HG02759 (cell line): ENCODE data around the gene SEMA4G.

Experiments used
- ATAC-seq: cut with Tn5 transposase; IDR thresholded peaks from one replicate; pipeline ENCODE4 v1.9.1; 2021; ENCODE audit warnings: mild to moderate bottlenecking, moderate library complexity; ENCODE audit not compliant: unreplicated experiment

SEMA4G gene

GRCh38 chr10:100969187-100970075, at the start of gene SEMA4G:
Gene SEMA4G (plus strand): TSS chr10:100969504. CDS start chr10:100972913, 3,409 bp downstream.
- no peak for ATAC-seq

GRCh38 chr10:100923580-100923979, 45.7 kb upstream of the SEMA4G start:
- no peak for ATAC-seq

GRCh38 chr10:100927266-100927665, 42.0 kb upstream of the SEMA4G start:
- no peak for ATAC-seq

DNA sequence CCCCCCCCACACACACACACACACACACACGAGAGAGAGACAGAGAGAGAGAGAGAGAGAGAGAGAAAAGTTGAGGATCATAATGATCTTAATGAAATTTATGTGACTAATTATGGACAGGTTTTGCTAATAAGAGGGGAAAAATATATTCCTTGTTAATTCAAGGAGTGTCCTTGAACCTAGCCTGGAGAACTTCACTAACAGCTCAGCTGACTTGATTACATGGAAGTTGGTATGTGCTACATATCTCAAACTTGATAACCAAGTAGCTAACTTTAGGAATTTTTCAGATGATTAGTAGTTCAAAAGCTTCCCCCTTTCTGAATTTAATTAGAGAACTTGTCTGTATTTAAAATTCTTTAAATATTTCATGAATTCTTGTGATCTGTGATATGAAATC, 41.3 kb upstream of the SEMA4G start:
- ATAC-seq: no peak

DNA sequence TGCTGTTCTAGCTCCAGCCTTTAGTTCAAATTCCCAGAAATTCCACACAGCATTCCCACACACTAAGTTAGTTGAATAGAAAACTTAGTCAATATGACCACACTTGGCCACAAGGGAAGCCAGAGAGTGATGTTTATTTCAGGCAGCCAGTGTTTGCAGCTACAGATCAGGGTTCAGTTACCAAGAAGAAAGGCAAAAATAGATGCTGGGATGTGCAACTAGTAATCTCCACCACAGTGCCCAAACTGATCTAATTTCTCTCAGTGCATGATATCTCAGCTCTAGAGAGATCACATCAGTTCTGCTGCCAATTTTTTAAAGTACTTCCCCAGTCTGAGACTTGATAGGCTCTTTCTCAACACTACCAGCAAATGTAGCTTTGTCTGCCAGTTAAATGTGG, 38.9 kb upstream of the SEMA4G start:
- no peak for ATAC-seq

DNA sequence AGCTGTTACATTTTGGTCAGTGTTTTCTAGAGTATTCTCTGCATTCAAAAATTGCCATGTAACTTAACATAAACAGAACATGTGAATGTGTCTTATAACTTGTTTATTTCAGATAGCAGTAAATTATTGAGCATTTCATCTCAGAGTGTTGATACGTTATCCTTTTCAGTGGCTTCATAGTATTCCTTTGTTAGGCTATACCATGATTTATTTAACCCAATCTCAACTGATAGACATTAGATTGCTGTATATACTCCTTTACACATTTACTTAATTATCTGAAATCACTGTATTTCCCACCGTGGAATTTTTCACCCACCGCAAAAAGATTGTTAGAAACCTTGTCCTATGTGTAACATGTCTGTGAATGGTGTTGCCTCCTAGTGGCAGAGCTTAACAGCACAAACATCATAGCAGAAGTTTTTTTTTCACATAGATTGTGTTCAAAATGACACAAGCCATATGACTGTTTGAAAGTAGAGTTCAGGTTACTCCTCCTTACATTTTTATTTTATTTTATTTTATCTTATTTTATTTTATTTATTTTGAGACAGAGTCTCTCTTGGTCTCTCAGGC, 35.1 kb upstream of the SEMA4G start:
- no peak for ATAC-seq

DNA sequence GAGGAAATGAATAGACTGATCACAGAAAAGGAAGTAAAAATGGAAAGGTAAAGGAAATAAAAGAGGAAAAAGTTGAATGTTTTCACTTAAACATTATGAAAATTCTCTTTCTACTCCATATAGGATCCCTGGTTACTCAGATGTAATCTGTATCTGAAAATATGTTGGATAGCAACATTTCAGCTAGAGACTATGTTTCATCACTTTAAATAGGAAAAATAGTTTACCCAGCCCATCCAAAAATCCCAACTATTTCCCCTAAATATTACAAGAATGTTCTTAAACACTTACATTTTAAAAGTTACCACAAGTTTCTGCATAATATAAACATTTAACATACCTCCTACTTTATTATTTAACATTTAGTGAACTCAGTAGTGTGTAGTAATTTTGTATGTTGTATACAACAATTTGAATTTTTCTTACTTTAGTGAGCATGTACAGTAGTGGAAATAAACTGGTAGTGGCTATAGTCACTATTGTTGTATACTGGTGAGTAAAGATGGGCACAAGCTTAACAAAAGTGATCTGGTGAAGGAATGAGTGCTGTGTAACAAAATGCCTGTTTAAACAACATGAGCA, 29.4 kb upstream of the SEMA4G start:
- no peak for ATAC-seq

GRCh38 chr10:100942229-100942628, 27.1 kb upstream of the SEMA4G start:
- ATAC-seq: no peak

DNA sequence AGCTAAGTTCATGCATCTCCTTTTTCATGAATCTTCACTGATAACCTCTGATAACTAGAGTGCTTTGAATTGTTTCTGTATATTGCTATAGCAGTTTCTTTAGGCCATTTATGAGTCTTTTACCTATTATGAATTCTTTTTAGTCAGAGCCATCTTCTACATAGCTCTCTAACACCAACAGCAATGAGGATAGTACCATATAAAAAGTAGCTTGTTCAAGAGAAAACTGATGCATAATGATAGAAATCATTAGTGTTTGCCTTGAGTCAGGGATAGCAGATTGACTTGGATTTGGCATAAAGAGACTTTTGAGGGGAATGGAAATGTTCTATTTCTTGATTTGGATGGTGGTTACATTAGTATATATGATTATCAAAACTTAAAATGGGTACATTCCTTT, 25.8 kb upstream of the SEMA4G start:
- ATAC-seq: no peak

DNA sequence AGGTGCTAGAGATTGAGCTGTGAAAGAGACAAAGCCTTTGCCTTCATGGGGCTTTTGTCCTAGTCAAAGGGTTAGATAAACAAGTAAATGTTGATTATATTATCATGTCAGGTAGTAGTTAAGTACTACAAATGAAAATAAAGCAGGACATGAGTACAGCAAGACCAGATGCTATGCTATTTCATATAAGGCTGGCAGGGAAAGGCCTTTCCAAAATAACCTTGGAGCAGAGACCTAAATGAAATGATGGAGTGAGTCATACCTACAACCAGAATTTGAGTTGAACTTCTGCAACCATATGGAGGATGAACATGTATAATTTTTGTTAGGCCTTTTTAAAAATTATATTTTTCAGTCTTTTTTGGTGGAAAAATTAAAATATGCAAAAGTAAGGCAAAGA, 23.6 kb upstream of the SEMA4G start:
- ATAC-seq: no peak

GRCh38 chr10:100948916-100949315, 20.4 kb upstream of the SEMA4G start:
- ATAC-seq: no peak

GRCh38 chr10:100960251-100960650, 9.1 kb upstream of the SEMA4G start:
- ATAC-seq: no peak

GRCh38 chr10:100962351-100963080, 6.8 kb upstream of the SEMA4G start:
- no peak for ATAC-seq

DNA sequence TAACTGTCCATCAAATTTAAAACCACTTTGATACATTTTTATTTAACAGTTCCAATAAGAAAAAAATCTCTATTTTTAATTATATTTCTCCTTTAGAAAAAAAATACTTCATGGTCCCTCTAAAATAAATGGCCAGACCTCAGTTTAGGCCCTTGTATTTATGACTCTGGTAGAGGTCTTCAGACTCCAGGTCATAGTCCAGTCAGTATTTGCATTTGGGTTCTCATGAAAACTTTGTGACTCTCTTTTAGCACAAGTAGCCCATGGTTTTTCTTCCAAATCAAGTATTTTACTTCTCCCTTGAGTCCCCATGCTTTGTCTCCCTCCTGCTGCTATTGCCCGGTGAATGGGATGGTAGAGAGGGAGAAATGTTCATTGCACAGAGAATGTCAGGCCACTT, 5.5 kb upstream of the SEMA4G start:
- no peak for ATAC-seq

GRCh38 chr10:100965820-100966219, 3.5 kb upstream of the SEMA4G start:
- no peak for ATAC-seq

GRCh38 chr10:100966887-100967286, 2.4 kb upstream of the SEMA4G start:
- ATAC-seq: no peak

- no peak for ATAC-seq
Observed at GRCh38 chr10:100967332-100967731, 2.0 kb upstream of the SEMA4G start.

GRCh38 chr10:100968062-100968736, 1.1 kb upstream of the SEMA4G start:
- no peak for ATAC-seq

GRCh38 chr10:100968863-100969186, 479 bp upstream of the SEMA4G start:
- ATAC-seq: no peak

- ATAC-seq: no peak
Observed at GRCh38 chr10:100970076-100970913, 991 bp downstream of the SEMA4G start.
